GM12891 (cell line): Measurements from ENCODE around the gene HUS1.
A peak's percentile ranks its signal among the peaks of the same experiment; 100 is the strongest.

ENCODE experiments used
- DNase-seq: peaks from one replicate; pipeline ENCODE4 v3.0.0; 2011; ENCODE audit warnings: low spot score; ENCODE audit not compliant: insufficient read length
- FAIRE-seq: peaks from 2 replicates; lab custom pipeline; 2011; peaks lifted over from hg19 to GRCh38; lab: Jason Lieb, UNC
- PAX5 ChIP-seq: IDR thresholded peaks from 2 replicates; pipeline ENCODE4 v1.6.1; 2011; ENCODE audit warnings: low read length, moderate library complexity, mild to moderate bottlenecking; ENCODE audit not compliant: insufficient read depth, severe bottlenecking
- POLR2A ChIP-seq: IDR thresholded peaks from 2 replicates; pipeline ENCODE4 v1.6.1; 2011; ENCODE audit warnings: low read depth, low read length, control low read depth
- POLR2AphosphoS5 ChIP-seq: IDR thresholded peaks from 2 replicates; pipeline ENCODE4 v1.6.1; 2011; ENCODE audit warnings: low read depth, low read length, control low read depth
- POU2F2 ChIP-seq: IDR thresholded peaks from 2 replicates; pipeline ENCODE4 v1.6.1; 2011; ENCODE audit warnings: low read depth, mild to moderate bottlenecking, control low read depth, low read length, moderate library complexity
- SPI1 ChIP-seq: IDR thresholded peaks from 2 replicates; pipeline ENCODE4 v1.6.1; 2011; ENCODE audit warnings: low read depth, low read length, control low read depth
- TAF1 ChIP-seq: IDR thresholded peaks from 2 replicates; pipeline ENCODE4 v1.6.1; 2011; ENCODE audit warnings: low read depth, low read length, control low read depth

HUS1 gene

GRCh38 chr7:47940088-47941013, 39.1 kb downstream of the HUS1 start:
- DNase-seq: no peak

GRCh38 chr7:47939425-47940036, 39.9 kb downstream of the HUS1 start:
- no peak for FAIRE-seq
- TF ChIP-seq PAX5 (no peak), POLR2A (no peak), POU2F2 (no peak), TAF1 (no peak), SPI1 (no peak), POLR2AphosphoS5 (no peak)
- DNase-seq: no peak

More at GRCh38 chr7:47940088-47941013, 39.1 kb downstream of the HUS1 start:
- TF ChIP-seq TAF1: no peak
- no peak for TF ChIP-seq SPI1
- no peak for TF ChIP-seq PAX5
- TF ChIP-seq POLR2AphosphoS5: no peak
- no peak for TF ChIP-seq POU2F2
- no peak for TF ChIP-seq POLR2A
- FAIRE-seq: no peak

- FAIRE-seq (peak; percentile 52), DNase-seq (no peak)
- TF ChIP-seq POLR2A: no peak
- TF ChIP-seq TAF1: no peak
- no peak for TF ChIP-seq POLR2AphosphoS5
- no peak for TF ChIP-seq SPI1
- no peak for TF ChIP-seq POU2F2
- TF ChIP-seq PAX5: no peak
These were observed 40.7 kb downstream of the HUS1 start for GRCh38 chr7:47938574-47939165.

- FAIRE-seq: no peak
These were observed 41.5 kb downstream of the HUS1 start for GRCh38 chr7:47937711-47938573.

GRCh38 chr7:47937065-47937687, 42.2 kb downstream of the HUS1 start:
- FAIRE-seq: peak; percentile 100

More at GRCh38 chr7:47937711-47938573, 41.5 kb downstream of the HUS1 start:
- DNase-seq: peak; percentile 42
- TF ChIP-seq TAF1 (no peak), SPI1 (peak; percentile 91), POU2F2 (0 out of 2 replicates have a peak, but pooled peaks have one; percentile 24)

GRCh38 chr7:47936323-47936722, 43.1 kb downstream of the HUS1 start:
- no peak for DNase-seq
- FAIRE-seq: peak; percentile 72
- TF ChIP-seq POLR2A (no peak), POLR2AphosphoS5 (no peak), TAF1 (no peak), POU2F2 (no peak), PAX5 (no peak), SPI1 (no peak)

More at GRCh38 chr7:47937065-47937687, 42.2 kb downstream of the HUS1 start:
- TF ChIP-seq POU2F2 (peak; percentile 81), POLR2AphosphoS5 (peak; percentile 48; the same call in 1 of the 2 replicates), PAX5 (peak; percentile 95), SPI1 (peak; percentile 83), TAF1 (no peak), POLR2A (no peak)
- DNase-seq: peak; percentile 76

- TF ChIP-seq POLR2A (no peak), PAX5 (no peak), POU2F2 (no peak), SPI1 (no peak), POLR2AphosphoS5 (no peak), TAF1 (no peak)
- no peak for FAIRE-seq
- DNase-seq: no peak
These were observed 44.1 kb downstream of the HUS1 start for GRCh38 chr7:47935336-47935735.

- TF ChIP-seq POLR2AphosphoS5 (no peak), SPI1 (no peak), PAX5 (no peak), POLR2A (no peak), TAF1 (no peak), POU2F2 (no peak)
- DNase-seq: no peak
- FAIRE-seq: no peak
These were observed 44.6 kb downstream of the HUS1 start for GRCh38 chr7:47934831-47935230.
